ENCODE measurements around the gene PPBP.

- TF ChIP-seq CTCF (IDR thresholded peaks at IDR 0.05 in 2 of 3, conservative IDR thresholded peaks at IDR 0.05 in 1 of 3; ENCODE audit: borderline replicate concordance in 1 of 3, insufficient read depth in 1 of 3, low read depth in 2 of 3, low read length in 2 of 3) (no peak), POLR2A (IDR thresholded peaks at IDR 0.05; ENCODE audit: borderline replicate concordance, extremely low read depth, insufficient read depth, insufficient read length) (no peak), CEBPB (IDR thresholded peaks at IDR 0.05; ENCODE audit: low read depth) (no peak), EZH2 (IDR thresholded peaks at IDR 0.05) (no peak), MAX (IDR thresholded peaks at IDR 0.05) (no peak)
These were observed 39.7 kb downstream of the PPBP start for GRCh38 chr4:73948291-73948690.
